ENCODE measurements around the gene GLI3. TPM values are rescaled to one million over a fixed set of nuclear protein-coding genes. Genes with fewer than 3 reads are reported as not detected.

The GLI3 gene
- total and polyA plus RNA-seq, 2 donors from 2014 or later, result 0.92 to 11.1 TPM

GRCh38 chr7:42006801-42007513 is 230.1 kb downstream of the GLI3 start:
- FAIRE-seq, result no peak
- TF ChIP-seq CTCF (IDR thresholded peaks at IDR 0.05; ENCODE audit: borderline replicate concordance, extremely low read depth, insufficient read depth), result no peak
- Histone ChIP-seq H3K36me3 (ENCODE audit: control insufficient read depth in 2 of 3, insufficient read depth in 3 of 3, low read length in 3 of 3) (no peaks in the 10 kb centered on the region), H3K4me1 (ENCODE audit: control insufficient read depth in 2 of 3, insufficient read depth in 2 of 3, low read depth in 1 of 3, low read length in 3 of 3) (no peaks in the 10 kb centered on the region), H3K4me3 (ENCODE audit: low read length in 3 of 3) (no peak overlapping the region), H3K9ac (ENCODE audit: low read length in 3 of 3) (no peak overlapping the region), H3K27me3 (ENCODE audit: control insufficient read depth, insufficient read depth, low read length) (no peaks in the 10 kb centered on the region), H3K9me3 (ENCODE audit: control insufficient read depth in 2 of 3, insufficient read depth in 1 of 3, low read length in 3 of 3) (no peaks in the 10 kb centered on the region), H3K27ac (ENCODE audit: low read depth in 2 of 2, low read length in 2 of 2) (no peak overlapping the region)
- DNase-seq, result no peak
- intact Hi-C loops (cut with DNase I), result no loop called here

- no peak overlapping the region for H3K9ac ChIP-seq (ENCODE audit: low read length in 3 of 3)
- no peaks in the 10 kb centered on the region for H3K36me3 ChIP-seq (ENCODE audit: control insufficient read depth in 2 of 3, insufficient read depth in 3 of 3, low read length in 3 of 3)
- FAIRE-seq (no peak), DNase-seq (no peak)
- no peak for TF ChIP-seq CTCF (IDR thresholded peaks at IDR 0.05; ENCODE audit: borderline replicate concordance, extremely low read depth, insufficient read depth)
- intact Hi-C loops (cut with DNase I), result no loop called here
- H3K9me3 ChIP-seq (ENCODE audit: control insufficient read depth in 2 of 3, insufficient read depth in 1 of 3, low read length in 3 of 3), result no peaks in the 10 kb centered on the region
- no peak overlapping the region for H3K4me3 ChIP-seq (ENCODE audit: low read length in 3 of 3)
- no peaks in the 10 kb centered on the region for H3K27me3 ChIP-seq (ENCODE audit: control insufficient read depth, insufficient read depth, low read length)
- H3K4me1 ChIP-seq (ENCODE audit: control insufficient read depth in 2 of 3, insufficient read depth in 2 of 3, low read depth in 1 of 3, low read length in 3 of 3), result no peaks in the 10 kb centered on the region
- H3K27ac ChIP-seq (ENCODE audit: low read depth in 2 of 2, low read length in 2 of 2), result no peak overlapping the region
Measured at GRCh38 chr7:42002654-42003053, 234.4 kb downstream of the GLI3 start.

GRCh38 chr7:41999736-42000283 is 237.2 kb downstream of the GLI3 start:
- Histone ChIP-seq H3K9me3 (ENCODE audit: control insufficient read depth in 2 of 3, insufficient read depth in 1 of 3, low read length in 3 of 3) (no peaks in the 10 kb centered on the region), H3K4me1 (ENCODE audit: control insufficient read depth in 2 of 3, insufficient read depth in 2 of 3, low read depth in 1 of 3, low read length in 3 of 3) (no peaks in the 10 kb centered on the region), H3K27me3 (ENCODE audit: control insufficient read depth, insufficient read depth, low read length) (no peaks in the 10 kb centered on the region), H3K36me3 (ENCODE audit: control insufficient read depth in 2 of 3, insufficient read depth in 3 of 3, low read length in 3 of 3) (no peaks in the 10 kb centered on the region), H3K9ac (ENCODE audit: low read length in 3 of 3) (no peak overlapping the region), H3K27ac (ENCODE audit: low read depth in 2 of 2, low read length in 2 of 2) (no peak overlapping the region), H3K4me3 (ENCODE audit: low read length in 3 of 3) (no peak overlapping the region)
- FAIRE-seq, result no peak
- intact Hi-C loops (cut with DNase I), result no loop called here
- no peak for DNase-seq
- TF ChIP-seq CTCF (IDR thresholded peaks at IDR 0.05; ENCODE audit: borderline replicate concordance, extremely low read depth, insufficient read depth), result no peak

Measured in kidney (tissue), 14 donors.